ENCODE measurements around the gene PDE4D.

GRCh38 chr5:59021286-59021673, 872.2 kb downstream of the PDE4D start:
- TF ChIP-seq, protein P1, sequence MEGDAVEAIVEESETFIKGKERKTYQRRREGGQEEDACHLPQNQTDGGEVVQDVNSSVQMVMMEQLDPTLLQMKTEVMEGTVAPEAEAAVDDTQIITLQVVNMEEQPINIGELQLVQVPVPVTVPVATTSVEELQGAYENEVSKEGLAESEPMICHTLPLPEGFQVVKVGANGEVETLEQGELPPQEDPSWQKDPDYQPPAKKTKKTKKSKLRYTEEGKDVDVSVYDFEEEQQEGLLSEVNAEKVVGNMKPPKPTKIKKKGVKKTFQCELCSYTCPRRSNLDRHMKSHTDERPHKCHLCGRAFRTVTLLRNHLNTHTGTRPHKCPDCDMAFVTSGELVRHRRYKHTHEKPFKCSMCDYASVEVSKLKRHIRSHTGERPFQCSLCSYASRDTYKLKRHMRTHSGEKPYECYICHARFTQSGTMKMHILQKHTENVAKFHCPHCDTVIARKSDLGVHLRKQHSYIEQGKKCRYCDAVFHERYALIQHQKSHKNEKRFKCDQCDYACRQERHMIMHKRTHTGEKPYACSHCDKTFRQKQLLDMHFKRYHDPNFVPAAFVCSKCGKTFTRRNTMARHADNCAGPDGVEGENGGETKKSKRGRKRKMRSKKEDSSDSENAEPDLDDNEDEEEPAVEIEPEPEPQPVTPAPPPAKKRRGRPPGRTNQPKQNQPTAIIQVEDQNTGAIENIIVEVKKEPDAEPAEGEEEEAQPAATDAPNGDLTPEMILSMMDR (IDR thresholded peaks at IDR 0.05; ENCODE audit: insufficient read depth, low read length) = no peak
- TF ChIP-seq GABPA (IDR thresholded peaks at IDR 0.05; ENCODE audit: low read depth) = no peak
- no peak for TF ChIP-seq POLR2AphosphoS5 (IDR thresholded peaks at IDR 0.05; ENCODE audit: low read depth)
